Liver (tissue), 3 donors: ENCODE results near the gene RBFOX1.

Source experiments
- ATF3 ChIP-seq: IDR thresholded peaks from 2 replicates; pipeline ENCODE4 v1.6.1; 2016; ENCODE audit warnings: antibody characterized with exemption
- CTCF ChIP-seq: fragments of 150-350 bp; IDR thresholded peaks from 2 replicates; pipeline ENCODE4 v1.5.1; 2017; ENCODE audit warnings: improper control_type of control experiment, low read depth, low read length; ENCODE audit not compliant: missing input control
- EGR1 ChIP-seq, 2 donors: IDR thresholded peaks; 2 replicates each; pipeline ENCODE4 v1.6.1; 2016 to 2018; ENCODE audit warnings: antibody characterized with exemption in 2 of 2, low read depth in 2 of 2
- GABPA ChIP-seq, 2 donors: IDR thresholded peaks in 1 of 2; conservative IDR thresholded peaks in 1 of 2; 2 replicates each; pipeline ENCODE4 v1.6.1; 2016; ENCODE audit warnings: antibody characterized with exemption in 2 of 2, mild to moderate bottlenecking in 1 of 2, moderate library complexity in 1 of 2
- HNF4G ChIP-seq: IDR thresholded peaks from 2 replicates; pipeline ENCODE4 v1.6.1; 2016; ENCODE audit warnings: antibody characterized with exemption
- JUND ChIP-seq, 2 donors: IDR thresholded peaks; 2 replicates each; pipeline ENCODE4 v1.6.1; 2016; ENCODE audit warnings: antibody characterized with exemption in 2 of 2
- MAX ChIP-seq: IDR thresholded peaks from 2 replicates; pipeline ENCODE4 v1.6.1; 2016; ENCODE audit warnings: antibody characterized with exemption
- NR2F2 ChIP-seq: IDR thresholded peaks from 2 replicates; pipeline ENCODE4 v1.6.1; 2016; ENCODE audit warnings: antibody characterized with exemption
- RAD21 ChIP-seq, 2 donors: IDR thresholded peaks; 2 replicates each; pipeline ENCODE4 v1.6.1; 2016; ENCODE audit warnings: antibody characterized with exemption in 2 of 2, mild to moderate bottlenecking in 2 of 2
- REST ChIP-seq: IDR thresholded peaks from 2 replicates; pipeline ENCODE4 v1.6.1; 2016; ENCODE audit warnings: antibody characterized with exemption, mild to moderate bottlenecking
- SP1 ChIP-seq: IDR thresholded peaks from 2 replicates; pipeline ENCODE4 v1.6.1; 2018; ENCODE audit warnings: antibody characterized with exemption, mild to moderate bottlenecking
- TAF1 ChIP-seq: conservative IDR thresholded peaks from 2 replicates; pipeline ENCODE4 v1.6.1; 2016; ENCODE audit warnings: antibody characterized with exemption, mild to moderate bottlenecking
- YY1 ChIP-seq: IDR thresholded peaks from 2 replicates; pipeline ENCODE4 v1.6.1; 2016; ENCODE audit warnings: antibody characterized with exemption, mild to moderate bottlenecking
- ZBTB33 ChIP-seq: IDR thresholded peaks from 2 replicates; pipeline ENCODE4 v1.6.1; 2016; ENCODE audit warnings: antibody characterized with exemption
- donor health status: healthy.
- donor health status: healthy.

GRCh38 chr16:7555459-7555858 is 222.8 kb downstream of the RBFOX1 start:
- TF ChIP-seq CTCF (no peak), JUND (IDR thresholded peaks at IDR 0.05) (no peak), YY1 (no peak), SP1 (no peak), TAF1 (no peak), ZBTB33 (no peak), MAX (no peak), ATF3 (no peak), REST (no peak), RAD21 (IDR thresholded peaks at IDR 0.05) (no peak), GABPA (IDR thresholded peaks at IDR 0.05 in 1 of 2, conservative IDR thresholded peaks at IDR 0.05 in 1 of 2) (no peak), NR2F2 (no peak), EGR1 (IDR thresholded peaks at IDR 0.05; ENCODE audit: low read depth in 2 of 2) (no peak), HNF4G (no peak)
